Smooth muscle cell (in vitro differentiated cells): ENCODE measurements around the gene TRAF5. TPM values are rescaled to one million over a fixed set of nuclear protein-coding genes. Genes with fewer than 3 reads are reported as not detected.

ENCODE experiments used
- DNase-seq: peaks from one replicate; lab custom pipeline; 2025; ENCODE audit not compliant: unreplicated experiment; lab: John Stamatoyannopoulos, UW
- H2AFZ ChIP-seq: fragments of 200-600 bp; sonication (generic); 2 replicates; pipeline ENCODE4 v1.6.0; 2016; ENCODE audit warnings: antibody characterized with exemption, low read depth, mild to moderate bottlenecking
- H3F3A ChIP-seq: fragments of 200-600 bp; sonication (generic); 2 replicates; pipeline ENCODE4 v1.6.0; 2017; ENCODE audit warnings: antibody characterized with exemption, low read depth
- H3K27ac ChIP-seq: fragments of 200-600 bp; sonication (generic); 2 replicates; pipeline ENCODE4 v1.5.1; 2016; ENCODE audit warnings: low read depth, mild to moderate bottlenecking
- H3K27me3 ChIP-seq: fragments of 200-600 bp; sonication (generic); 2 replicates; pipeline ENCODE4 v1.6.1; 2016; ENCODE audit warnings: low read depth, mild to moderate bottlenecking
- H3K36me3 ChIP-seq: fragments of 200-600 bp; sonication (generic); 2 replicates; pipeline ENCODE4 v1.5.1; 2016; ENCODE audit warnings: low read depth
- H3K4me1 ChIP-seq: fragments of 200-600 bp; sonication (generic); 2 replicates; pipeline ENCODE4 v1.5.1; 2016; ENCODE audit warnings: low read depth
- H3K4me2 ChIP-seq: fragments of 200-600 bp; sonication (generic); 2 replicates; pipeline ENCODE4 v1.6.0; 2016; ENCODE audit warnings: mild to moderate bottlenecking
- H3K4me3 ChIP-seq: fragments of 200-600 bp; sonication (generic); 2 replicates; pipeline ENCODE4 v1.5.1; 2016; ENCODE audit warnings: mild to moderate bottlenecking
- H3K79me2 ChIP-seq: fragments of 200-600 bp; sonication (generic); 2 replicates; pipeline ENCODE4 v1.6.0; 2016; ENCODE audit warnings: low read depth, mild to moderate bottlenecking
- H3K9ac ChIP-seq: fragments of 200-600 bp; sonication (generic); 2 replicates; pipeline ENCODE4 v1.6.0; 2016; ENCODE audit warnings: low read depth
- H3K9me3 ChIP-seq: fragments of 200-600 bp; sonication (generic); replicated peaks from 2 replicates; pipeline ENCODE4 v1.5.1; 2016; ENCODE audit warnings: low read depth
- H4K20me1 ChIP-seq: fragments of 200-600 bp; sonication (generic); 2 replicates; pipeline ENCODE4 v1.6.0; 2016; ENCODE audit warnings: low read depth
- WGBS: methylation state at CpG from one replicate; pipeline ENCODE4 v1.1.7; 2016; ENCODE audit warnings: low lambda C conversion rate; 5-methylcytosine and 5-hydroxymethylcytosine counted together
- polyA plus RNA-seq: library from polyadenylated mRNA; unstranded; fragments of >200 nt; fragmentation: Nextera tagmentation; extraction: Ambion mirVana; gene quantifications from 2 replicates; pipeline ENCODE4 v1.2.1, GENCODE V29; 2016
- total RNA-seq: library from RNA; depleted of rRNA; stranded (reverse); fragments of >200 nt; gene quantifications from 2 replicates; pipeline ENCODE4 v1.2.3, GENCODE V29; 2014
- TF ChIP-seq, protein P1 (sequence below): fragments of 200-600 bp; sonication (generic); IDR thresholded peaks from 2 replicates; pipeline ENCODE4 v1.5.1; 2017; ENCODE audit warnings: borderline replicate concordance, mild to moderate bottlenecking, antibody characterized with exemption; ENCODE audit not compliant: insufficient read depth, poor library complexity, severe bottlenecking

The TRAF5 gene
- total and polyA plus RNA-seq, 2 experiments from 2014 or later = 6.1 to 15.0 TPM

- 67% methylated on average over 2 of the region's 2 CpGs for whole genome bisulfite sequencing
- no peaks in the 10 kb centered on the region for H3K36me3 ChIP-seq
- no peaks in the 10 kb centered on the region for H4K20me1 ChIP-seq
- H3F3A ChIP-seq = peaks cover 8% of the 10 kb centered on the region
- no peak overlapping the region for H3K27ac ChIP-seq
- TF ChIP-seq, protein P1, sequence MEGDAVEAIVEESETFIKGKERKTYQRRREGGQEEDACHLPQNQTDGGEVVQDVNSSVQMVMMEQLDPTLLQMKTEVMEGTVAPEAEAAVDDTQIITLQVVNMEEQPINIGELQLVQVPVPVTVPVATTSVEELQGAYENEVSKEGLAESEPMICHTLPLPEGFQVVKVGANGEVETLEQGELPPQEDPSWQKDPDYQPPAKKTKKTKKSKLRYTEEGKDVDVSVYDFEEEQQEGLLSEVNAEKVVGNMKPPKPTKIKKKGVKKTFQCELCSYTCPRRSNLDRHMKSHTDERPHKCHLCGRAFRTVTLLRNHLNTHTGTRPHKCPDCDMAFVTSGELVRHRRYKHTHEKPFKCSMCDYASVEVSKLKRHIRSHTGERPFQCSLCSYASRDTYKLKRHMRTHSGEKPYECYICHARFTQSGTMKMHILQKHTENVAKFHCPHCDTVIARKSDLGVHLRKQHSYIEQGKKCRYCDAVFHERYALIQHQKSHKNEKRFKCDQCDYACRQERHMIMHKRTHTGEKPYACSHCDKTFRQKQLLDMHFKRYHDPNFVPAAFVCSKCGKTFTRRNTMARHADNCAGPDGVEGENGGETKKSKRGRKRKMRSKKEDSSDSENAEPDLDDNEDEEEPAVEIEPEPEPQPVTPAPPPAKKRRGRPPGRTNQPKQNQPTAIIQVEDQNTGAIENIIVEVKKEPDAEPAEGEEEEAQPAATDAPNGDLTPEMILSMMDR = no peak
- H3K4me1 ChIP-seq = peaks cover 3% of the 10 kb centered on the region
- H2AFZ ChIP-seq = no peak overlapping the region
- no peak for DNase-seq
- H3K4me2 ChIP-seq = no peak overlapping the region
- no peak overlapping the region for H3K4me3 ChIP-seq
- no peaks in the 10 kb centered on the region for H3K9me3 ChIP-seq
- no peaks in the 10 kb centered on the region for H3K79me2 ChIP-seq
- H3K27me3 ChIP-seq = no peaks in the 10 kb centered on the region
- H3K9ac ChIP-seq = no peak overlapping the region
These were observed 93.8 kb downstream of the TRAF5 start for GRCh38 chr1:211420389-211420788.

DNA sequence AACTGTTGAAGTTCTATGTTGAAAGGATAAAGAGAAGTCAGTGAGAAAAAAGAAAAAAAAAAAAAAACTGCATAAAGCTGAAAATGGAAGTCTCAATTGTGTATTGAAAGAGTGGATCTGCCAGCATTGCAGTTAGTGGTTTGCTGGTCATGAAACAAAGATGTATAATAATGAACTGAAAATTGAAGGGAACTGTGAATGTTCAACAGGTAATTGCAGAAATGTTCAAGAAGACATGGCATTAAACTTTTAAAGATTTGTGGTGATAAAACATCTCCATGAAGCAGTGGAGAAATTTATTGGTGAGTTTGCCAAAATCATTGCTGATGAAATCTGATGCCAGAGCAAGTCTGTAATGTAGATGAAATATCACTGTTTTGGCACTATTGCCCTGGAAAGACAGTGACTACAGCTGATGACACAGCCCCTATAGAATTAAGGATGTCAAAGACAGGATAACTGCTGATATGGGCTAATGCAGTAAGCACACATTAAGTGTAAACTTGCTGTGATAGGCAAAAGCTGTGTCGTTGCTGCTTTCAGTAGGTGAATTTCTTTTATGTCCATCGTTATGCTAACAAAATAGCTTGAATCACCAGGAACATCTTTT lies 94.3 kb downstream of the TRAF5 start:
- H3K4me1 ChIP-seq = peaks cover 1% of the 10 kb centered on the region

GRCh38 chr1:211424018-211424417 lies 97.4 kb downstream of the TRAF5 start:
- Histone ChIP-seq H3K9me3 (no peaks in the 10 kb centered on the region), H3K4me2 (no peak overlapping the region), H3K27ac (no peak overlapping the region), H4K20me1 (no peaks in the 10 kb centered on the region), H3F3A (no peaks in the 10 kb centered on the region), H3K9ac (no peak overlapping the region), H3K4me3 (no peak overlapping the region), H3K4me1 (no peaks in the 10 kb centered on the region), H3K36me3 (no peaks in the 10 kb centered on the region), H3K79me2 (no peaks in the 10 kb centered on the region), H2AFZ (no peak overlapping the region), H3K27me3 (no peaks in the 10 kb centered on the region)
- 90% methylated on average over 1 of the region's 1 CpG for WGBS
- TF ChIP-seq, protein P1 = no peak
- no peak for DNase-seq

More for the DNA sequence above, 94.3 kb downstream of the TRAF5 start:
- Histone ChIP-seq H3K4me2 (no peak overlapping the region), H3K4me3 (no peak overlapping the region), H3F3A (peaks cover 2% of the 10 kb centered on the region), H3K9me3 (no peaks in the 10 kb centered on the region), H3K9ac (no peak overlapping the region), H3K27ac (no peak overlapping the region), H3K79me2 (no peaks in the 10 kb centered on the region), H3K27me3 (no peaks in the 10 kb centered on the region), H3K36me3 (no peaks in the 10 kb centered on the region), H4K20me1 (no peaks in the 10 kb centered on the region), H2AFZ (no peak overlapping the region)
- 40% methylated on average over 2 of the region's 2 CpGs for WGBS
- TF ChIP-seq, protein P1 = no peak
- DNase-seq = no peak

Other genes starting within 250 kb of the TRAF5 start
- 0.58 and 1.9 TPM in 2 replicates for gene KCNH1, start 192.7 kb upstream of the TRAF5 start, total RNA-seq
- gene KCNH1, start 192.7 kb upstream of the TRAF5 start, polyA plus RNA-seq = 0.30 and 0.71 TPM in 2 replicates
- 27.7 and 32.5 TPM in 2 replicates for gene RCOR3, start 67.5 kb upstream of the TRAF5 start, total RNA-seq
- gene RCOR3, start 67.5 kb upstream of the TRAF5 start, polyA plus RNA-seq = 22.0 and 22.5 TPM in 2 replicates
- gene RD3, start 165.3 kb downstream of the TRAF5 start, total RNA-seq = not detected in 2 replicates
- not detected in 2 replicates for gene RD3, start 165.3 kb downstream of the TRAF5 start, polyA plus RNA-seq